SU-DHL-6 (cell line): ENCODE data around the gene LRRC4C.

Source experiments
- H2AFZ ChIP-seq: fragments of 200-600 bp; sonication (generic); 2 replicates; pipeline ENCODE4 v1.6.1; 2014; ENCODE audit warnings: low read depth, mild to moderate bottlenecking, moderate library complexity, mixed read lengths, antibody characterized with exemption, low read length; ENCODE audit not compliant: severe bottlenecking
- H3F3A ChIP-seq: fragments of 200-600 bp; shearing (Covaris generic); 2 replicates; pipeline ENCODE4 v1.6.0; 2016; ENCODE audit warnings: antibody characterized with exemption, mild to moderate bottlenecking; ENCODE audit not compliant: insufficient read depth
- H3K27ac ChIP-seq: fragments of 200-600 bp; sonication (generic); 2 replicates; pipeline ENCODE4 v1.5.1; 2016; ENCODE audit warnings: low read depth, mild to moderate bottlenecking, low read length, moderate library complexity, mixed read lengths
- H3K27me3 ChIP-seq: fragments of 200-600 bp; sonication (generic), shearing (Covaris generic); 2 replicates; pipeline ENCODE4 v1.6.0; 2014; ENCODE audit warnings: mild to moderate bottlenecking, low read length
- H3K36me3 ChIP-seq: fragments of 200-600 bp; sonication (generic); 2 replicates; pipeline ENCODE4 v1.6.1; 2014; ENCODE audit warnings: mild to moderate bottlenecking, low read length, mixed read lengths
- H3K4me2 ChIP-seq: fragments of 300-600, 200-600 bp; shearing (Covaris generic), sonication (generic); 2 replicates; pipeline ENCODE4 v1.6.0; 2014; ENCODE audit warnings: low read length, low read depth, mild to moderate bottlenecking; ENCODE audit not compliant: poor library complexity, severe bottlenecking
- H3K4me3 ChIP-seq: fragments of 200-600 bp; sonication (generic); 2 replicates; pipeline ENCODE4 v1.5.1; 2014; ENCODE audit warnings: antibody characterized with exemption, low read length, mild to moderate bottlenecking, mixed read lengths; ENCODE audit not compliant: insufficient read depth, poor library complexity, severe bottlenecking
- H3K79me2 ChIP-seq: fragments of 200-600 bp; sonication (generic); 2 replicates; pipeline ENCODE4 v1.6.1; 2014; ENCODE audit warnings: mild to moderate bottlenecking, low read length, moderate library complexity; ENCODE audit not compliant: insufficient read depth
- H3K9ac ChIP-seq: fragments of 200-600 bp; sonication (generic); 2 replicates; pipeline ENCODE4 v1.7.0; 2014; ENCODE audit warnings: mild to moderate bottlenecking, low read length
- H3K9me2 ChIP-seq: fragments of 200-600 bp; sonication (generic); replicated peaks from 2 replicates; pipeline ENCODE4 v1.6.1; 2014; ENCODE audit warnings: low read length; ENCODE audit not compliant: insufficient read depth
- H3K9me3 ChIP-seq: fragments of 200-600 bp; sonication (generic); 2 replicates; pipeline ENCODE4 v1.6.1; 2014; ENCODE audit warnings: low read length, mixed read lengths; ENCODE audit not compliant: insufficient read depth
- H4K20me1 ChIP-seq: fragments of 200-600 bp; sonication (generic); 2 replicates; pipeline ENCODE4 v1.6.1; 2014; ENCODE audit warnings: low read depth, mild to moderate bottlenecking, antibody characterized with exemption, low read length, moderate library complexity, mixed read lengths
- CTCF ChIP-seq: fragments of 200-600 bp; sonication (generic); IDR thresholded peaks from one replicate; pipeline ENCODE4 v1.5.1; 2017; ENCODE audit warnings: antibody characterized with exemption, mild to moderate bottlenecking, low read length, moderate library complexity; ENCODE audit not compliant: insufficient read depth, poor library complexity, severe bottlenecking
- EZH2phosphoT487 ChIP-seq: fragments of 200-600 bp; sonication (generic), shearing (Covaris generic); conservative IDR thresholded peaks from 2 replicates; pipeline ENCODE4 v1.6.1; 2018; ENCODE audit warnings: mild to moderate bottlenecking, antibody characterized with exemption, low read length, moderate library complexity, mixed read lengths

The LRRC4C gene

GRCh38 chr11:40432358-40432757, 1027.1 kb downstream of the LRRC4C start:
- TF ChIP-seq EZH2phosphoT487 (no peak), CTCF (no peak)
- Histone ChIP-seq H3K9ac (no peak overlapping the region), H3K27ac (no peak overlapping the region), H3F3A (no peaks in the 10 kb centered on the region), H3K36me3 (no peaks in the 10 kb centered on the region), H3K9me3 (no peaks in the 10 kb centered on the region), H2AFZ (no peak overlapping the region), H3K4me3 (no peak overlapping the region), H3K27me3 (no peaks in the 10 kb centered on the region), H3K4me2 (no peak overlapping the region), H4K20me1 (no peaks in the 10 kb centered on the region), H3K9me2 (no peaks in the 10 kb centered on the region), H3K79me2 (no peaks in the 10 kb centered on the region)

GRCh38 chr11:40425168-40425567, 1034.3 kb downstream of the LRRC4C start:
- Histone ChIP-seq H3K4me3 (no peak overlapping the region), H3K79me2 (no peaks in the 10 kb centered on the region), H3F3A (no peaks in the 10 kb centered on the region), H3K4me2 (no peak overlapping the region), H3K27ac (no peak overlapping the region), H4K20me1 (no peaks in the 10 kb centered on the region), H3K9ac (no peak overlapping the region), H3K36me3 (no peaks in the 10 kb centered on the region), H3K9me2 (no peaks in the 10 kb centered on the region), H3K27me3 (no peaks in the 10 kb centered on the region), H3K9me3 (no peaks in the 10 kb centered on the region), H2AFZ (no peak overlapping the region)
- no peak for TF ChIP-seq CTCF
- no peak for TF ChIP-seq EZH2phosphoT487

- TF ChIP-seq CTCF: no peak
- TF ChIP-seq EZH2phosphoT487: no peak
- H3K4me3 ChIP-seq: no peak overlapping the region
- H3K4me2 ChIP-seq: no peak overlapping the region
- H2AFZ ChIP-seq: no peak overlapping the region
- no peak overlapping the region for H3K9ac ChIP-seq
- no peaks in the 10 kb centered on the region for H4K20me1 ChIP-seq
- no peaks in the 10 kb centered on the region for H3K36me3 ChIP-seq
- H3K27ac ChIP-seq: no peak overlapping the region
- no peaks in the 10 kb centered on the region for H3K27me3 ChIP-seq
- no peaks in the 10 kb centered on the region for H3K9me3 ChIP-seq
- no peaks in the 10 kb centered on the region for H3K79me2 ChIP-seq
- no peaks in the 10 kb centered on the region for H3F3A ChIP-seq
- H3K9me2 ChIP-seq: no peaks in the 10 kb centered on the region
These were observed 1038.1 kb downstream of the LRRC4C start for GRCh38 chr11:40421208-40421981.
